Heart left ventricle (tissue), 13 donors: Measurements from ENCODE around the gene KRTAP1-4.
"Not testable (repeated sequence)": the region's sequence is repeated elsewhere in the genome, so short reads cannot be mapped to it uniquely, and the experiment has no call there.

Source experiments
- CTCF ChIP-seq, 12 donors: fragments of 200-600 bp; sonication (generic) in 4 of 12; IDR thresholded peaks; one replicate each; pipeline versions ENCODE4 v1.5.0 to v1.8.0; 2018 to 2022; ENCODE audit warnings: antibody characterized with exemption in 12 of 12, mild to moderate bottlenecking in 5 of 12
- POLR2A ChIP-seq, 2 donors: fragments of 450-650 bp; IDR thresholded peaks; one replicate each; pipeline ENCODE4 v1.6.1; 2017; ENCODE audit warnings: antibody characterized with exemption in 2 of 2, mild to moderate bottlenecking in 2 of 2, moderate library complexity in 2 of 2
- donor health status: ischemic (EF 13 %, LVEDD 7.1; RV severe dilation, severe dysfunction).
- donor health status: DM: no; HTN: yes; CAD: no.
- donor health status: DM: no; HTN: no; CAD: no.
- donor health status: ischemic (EF 25% LVEDD 6.9; RV normal size, moderate dysfunction).
- donor health status: ischemic (EF 25% LVEDD 5.7; RV mildly dilated, moderate dysfunction).
- donor health status: ischemic (EF 35%, LVEDD 5.7; RV mildly dilated, moderate dysfunction).
- donor health status: nonischemic (EF 11% LVEDD 7.7; RV severe dilation, severe dysfunction).
- donor health status: DM: yes; HTN: yes; CAD: no.
- donor health status: PGD.
- donor health status: ischemic (EF 29% LVEDD 5.4; RV normal size, mild dysfunction).
- donor health status: nonischemic (EF 23%, LVEDD 6.1; RV moderate dilation, normal function).

- not testable (repeated sequence) for TF ChIP-seq CTCF, POLR2A (IDR thresholded peaks at IDR 0.05)
Measured at GRCh38 chr17:41034346-41034935, 4.4 kb upstream of the KRTAP1-4 start, which contains the start of gene KRTAP1-3.
